Stimulated activated naive CD8-positive, alpha-beta T cell treated with anti-CD3 and anti-CD28 coated beads, Interleukin-15, Interleukin-2, amounts not matched to agents 100 U/mL and 50 U/mL, for 24 hours (primary cell): ENCODE data around the gene RBM14.
"Not testable (repeated sequence)": the region's sequence is repeated elsewhere in the genome, so short reads cannot be mapped to it uniquely, and the experiment has no call there.

Experiments used
- ATAC-seq: fragments of 150-1000 bp; cut with Tn5 transposase; one replicate; pipeline ENCODE4 v1.10.0; 2021
- DNase-seq: peaks from one replicate; pipeline ENCODE4 v3.0.0; 2021

The RBM14 gene

GRCh38 chr11:66636411-66636810, 20.0 kb downstream of the RBM14 start:
- ATAC-seq (no peak), DNase-seq (no peak)

GRCh38 chr11:66637557-66638176, 21.2 kb downstream of the RBM14 start:
- DNase-seq (no peak), ATAC-seq (no peak)

GRCh38 chr11:66638177-66639065, 22.0 kb downstream of the RBM14 start, which contains the start of gene RBM4:
Gene RBM4, plus strand, starts transcription at chr11:66638703. Its CDS starts 1,009 bp downstream, at chr11:66639712.
- DNase-seq (peak; percentile 94), ATAC-seq (peak; percentile 97)

GRCh38 chr11:66639066-66639813, 22.8 kb downstream of the RBM14 start:
- no peak for DNase-seq
- no peak for ATAC-seq

- not testable (repeated sequence) for ATAC-seq, DNase-seq
Observed at GRCh38 chr11:66639814-66640340, 23.4 kb downstream of the RBM14 start.

GRCh38 chr11:66641834-66642233, 25.4 kb downstream of the RBM14 start:
- ATAC-seq = no peak
- DNase-seq = no peak

GRCh38 chr11:66643745-66644437, 27.5 kb downstream of the RBM14 start:
- ATAC-seq (no peak), DNase-seq (no peak)

GRCh38 chr11:66646828-66647227, 30.4 kb downstream of the RBM14 start:
- ATAC-seq (no peak), DNase-seq (no peak)

GRCh38 chr11:66649903-66650302, 33.5 kb downstream of the RBM14 start:
- DNase-seq = no peak
- ATAC-seq = no peak

- ATAC-seq = peak; percentile 31
- no peak for DNase-seq
Observed at GRCh38 chr11:66651016-66651415, 34.6 kb downstream of the RBM14 start.

- ATAC-seq (no peak), DNase-seq (no peak)
Observed at GRCh38 chr11:66652651-66653050, 36.2 kb downstream of the RBM14 start.

GRCh38 chr11:66653123-66653522, 36.7 kb downstream of the RBM14 start:
- DNase-seq = no peak
- ATAC-seq = no peak

- no peak for ATAC-seq
- DNase-seq = no peak
Observed at GRCh38 chr11:66659763-66660162, 43.3 kb downstream of the RBM14 start.

GRCh38 chr11:66663741-66664296, 47.4 kb downstream of the RBM14 start:
- DNase-seq = no peak
- no peak for ATAC-seq

- no peak for DNase-seq
- ATAC-seq = no peak
Observed at GRCh38 chr11:66665369-66665768, 48.9 kb downstream of the RBM14 start.

GRCh38 chr11:66670816-66671215, 54.4 kb downstream of the RBM14 start:
- DNase-seq (no peak), ATAC-seq (no peak)

GRCh38 chr11:66674964-66675602, 58.7 kb downstream of the RBM14 start:
- ATAC-seq (no peak), DNase-seq (no peak)

- no peak for DNase-seq
Observed at GRCh38 chr11:66676282-66676919, 60.0 kb downstream of the RBM14 start.

More at GRCh38 chr11:66676282-66676919, 60.0 kb downstream of the RBM14 start:
- no peak for ATAC-seq
